HEK293T (cell line): ENCODE data around the gene MT1M.

Experiments used
- ARNT ChIP-seq: fragments of 450-650 bp; IDR thresholded peaks from 2 replicates; pipeline ENCODE4 v1.6.1; 2017; ENCODE audit warnings: mild to moderate bottlenecking
- BHLHE40 ChIP-seq: fragments of 450-650 bp; IDR thresholded peaks from 2 replicates; pipeline ENCODE4 v1.6.1; 2016; ENCODE audit warnings: mild to moderate bottlenecking, moderate library complexity, borderline replicate concordance
- CTBP1 ChIP-seq: fragments of 450-650 bp; IDR thresholded peaks from 2 replicates; pipeline ENCODE4 v1.6.1; 2016; ENCODE audit warnings: borderline replicate concordance
- ELF4 ChIP-seq: fragments of 450-650 bp; IDR thresholded peaks from 2 replicates; pipeline ENCODE4 v1.6.1; 2017; ENCODE audit warnings: antibody characterized with exemption
- FOXA1 ChIP-seq: fragments of 450-650 bp; IDR thresholded peaks from 2 replicates; pipeline ENCODE4 v1.6.1; 2016; ENCODE audit warnings: mild to moderate bottlenecking
- FOXK2 ChIP-seq: fragments of 450-650 bp; IDR thresholded peaks from 2 replicates; pipeline ENCODE4 v1.6.1; 2016; ENCODE audit warnings: mild to moderate bottlenecking
- FOXM1 ChIP-seq: fragments of 450-650 bp; IDR thresholded peaks from 2 replicates; pipeline ENCODE4 v1.6.1; 2017; ENCODE audit warnings: mild to moderate bottlenecking, borderline replicate concordance
- L3MBTL2 ChIP-seq: fragments of 450-650 bp; conservative IDR thresholded peaks from 2 replicates; pipeline ENCODE4 v1.6.1; 2016; ENCODE audit warnings: mild to moderate bottlenecking
- LEF1 ChIP-seq: fragments of 450-650 bp; IDR thresholded peaks from 2 replicates; pipeline ENCODE4 v1.6.1; 2017; ENCODE audit warnings: mild to moderate bottlenecking, borderline replicate concordance
- NFRKB ChIP-seq: fragments of 450-650 bp; IDR thresholded peaks from 2 replicates; pipeline ENCODE4 v1.6.1; 2016; ENCODE audit warnings: mild to moderate bottlenecking, moderate library complexity
- SP1 ChIP-seq: fragments of 450-650 bp; IDR thresholded peaks from 2 replicates; pipeline ENCODE4 v1.6.1; 2017
- SUZ12 ChIP-seq: fragments of 450-650 bp; IDR thresholded peaks from 2 replicates; pipeline ENCODE4 v1.6.1; 2016; ENCODE audit warnings: mild to moderate bottlenecking
- TARDBP ChIP-seq: fragments of 450-650 bp; IDR thresholded peaks from 2 replicates; pipeline ENCODE4 v1.6.1; 2016
- ZNF384 ChIP-seq: fragments of 450-650 bp; IDR thresholded peaks from 2 replicates; pipeline ENCODE4 v1.6.1; 2016

DNA sequence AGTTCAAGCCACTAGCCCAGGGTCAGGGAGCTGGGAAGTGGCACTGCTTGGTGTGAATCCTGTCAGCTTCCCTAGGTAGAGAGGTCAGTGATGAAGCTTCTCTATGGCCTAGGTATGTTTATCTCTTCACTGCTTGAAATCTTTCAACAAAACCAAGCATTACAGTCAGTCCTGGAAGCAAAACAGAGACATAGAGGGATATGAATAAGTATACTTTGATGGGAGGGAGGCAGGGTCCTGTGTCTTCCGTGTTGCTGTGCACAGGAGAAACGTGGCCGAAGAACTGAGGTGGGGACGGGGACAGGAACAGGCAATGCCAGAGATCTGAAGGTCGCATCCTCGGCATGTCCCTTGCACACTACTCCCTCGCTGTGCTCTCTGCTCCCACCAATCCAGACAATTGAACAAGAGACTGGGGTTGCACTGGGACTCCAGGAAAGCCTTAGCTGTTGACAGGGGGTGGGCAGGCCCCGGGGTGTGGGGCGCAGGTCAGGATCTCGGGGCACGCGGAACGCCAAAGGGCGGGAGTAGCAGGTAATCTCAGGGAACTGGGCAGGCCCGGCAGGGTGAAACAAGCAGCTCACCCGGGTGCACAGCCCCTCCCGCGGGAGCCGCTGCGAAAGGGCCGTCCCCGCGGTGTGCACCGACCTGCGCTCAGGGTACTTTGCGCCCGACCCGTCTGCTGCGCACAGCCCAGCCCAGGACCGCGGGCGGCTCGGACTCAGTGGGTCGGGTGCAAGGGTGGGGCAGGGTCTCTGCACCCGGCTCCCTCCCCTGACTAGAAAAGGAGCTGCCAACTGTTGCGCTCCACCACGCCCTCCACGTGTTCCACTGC lies 36.8 kb downstream of the MT1M start, which contains the start of gene MT1H:
- no peak for TF ChIP-seq LEF1
- TF ChIP-seq CTBP1, result no peak
- no peak for TF ChIP-seq FOXA1
- no peak for TF ChIP-seq NFRKB
- no peak for TF ChIP-seq ELF4
- TF ChIP-seq FOXM1, result no peak
- TF ChIP-seq SP1, result no peak
- TF ChIP-seq ARNT, result no peak
- no peak for TF ChIP-seq SUZ12
- TF ChIP-seq BHLHE40, result no peak
- TF ChIP-seq ZNF384, result no peak
- TF ChIP-seq FOXK2, result no peak
- TF ChIP-seq TARDBP, result no peak
- TF ChIP-seq L3MBTL2, result no peak
